HG03460 (cell line): Measurements from ENCODE around the gene RECQL5.

Experiments
- ATAC-seq: cut with Tn5 transposase; IDR thresholded peaks from one replicate; pipeline ENCODE4 v1.9.1; 2021; ENCODE audit not compliant: unreplicated experiment

The RECQL5 gene

DNA sequence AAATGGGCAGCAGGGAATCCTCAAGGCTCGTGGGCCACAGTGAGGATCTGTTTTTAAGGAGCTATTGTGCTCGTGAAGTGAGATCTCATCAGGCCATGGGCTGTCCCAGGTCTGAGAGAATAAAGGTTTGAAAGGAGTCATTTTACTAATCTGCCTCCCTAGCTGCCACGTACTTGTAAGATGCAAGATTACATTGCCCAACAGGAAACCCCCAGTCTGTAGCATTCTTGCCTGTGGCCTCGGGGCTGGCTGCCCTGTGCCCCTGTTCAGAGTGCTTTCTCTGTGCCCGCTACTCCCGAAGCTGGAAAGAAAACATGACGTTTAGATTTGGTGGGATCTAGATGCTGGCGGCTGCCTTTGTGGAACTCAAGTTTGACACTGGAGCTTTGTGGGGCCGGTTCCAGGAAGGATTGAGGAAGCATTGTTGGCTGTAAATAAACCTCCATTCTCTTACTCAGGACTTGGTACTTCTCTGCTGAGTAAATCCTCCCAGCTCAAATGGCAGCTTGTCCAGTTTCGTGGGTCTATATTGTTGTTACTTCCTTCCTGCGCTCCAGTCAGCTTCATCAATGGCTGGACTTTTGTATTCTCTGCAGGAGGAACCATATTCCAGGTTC is 21.4 kb upstream of the RECQL5 start:
- no peak for ATAC-seq

DNA sequence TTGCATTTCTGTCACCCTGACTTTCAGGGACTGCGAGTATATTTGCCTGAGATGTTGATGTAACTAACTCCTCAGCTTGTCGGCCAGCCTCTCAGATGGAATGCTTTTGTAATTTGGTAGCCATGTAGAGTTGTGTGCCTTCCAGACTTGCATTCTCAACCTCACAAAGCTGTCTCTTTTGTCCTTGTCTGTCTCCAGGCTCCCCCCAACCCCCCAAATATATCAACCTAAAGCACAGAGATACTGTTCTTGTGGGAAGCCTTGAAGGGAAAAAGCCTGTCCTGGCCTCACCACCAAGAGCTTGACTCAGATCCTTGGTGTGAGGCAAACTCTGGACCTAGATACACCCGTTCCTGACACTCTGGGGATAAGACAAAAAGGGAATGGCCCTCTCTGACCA is 18.5 kb upstream of the RECQL5 start:
- no peak for ATAC-seq

DNA sequence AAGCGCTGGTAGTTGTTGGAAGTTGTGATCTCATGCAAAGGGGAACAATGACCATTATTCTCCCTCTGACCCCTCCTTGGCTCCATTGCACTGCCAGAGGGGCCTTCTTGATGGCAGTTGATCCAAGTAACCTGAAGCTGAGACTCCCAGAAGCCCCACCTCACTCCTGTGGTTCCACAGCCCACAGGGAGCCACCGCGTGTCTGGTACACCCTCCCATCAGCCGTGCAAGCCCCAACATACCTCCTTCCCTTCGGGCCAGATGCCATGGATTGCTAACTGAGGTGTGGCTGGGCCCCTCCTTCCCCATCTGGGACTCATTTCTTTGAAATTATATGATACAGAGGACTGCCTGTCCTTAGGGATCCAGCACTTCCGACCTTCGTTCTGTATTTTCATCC is 18.0 kb upstream of the RECQL5 start:
- no peak for ATAC-seq

DNA sequence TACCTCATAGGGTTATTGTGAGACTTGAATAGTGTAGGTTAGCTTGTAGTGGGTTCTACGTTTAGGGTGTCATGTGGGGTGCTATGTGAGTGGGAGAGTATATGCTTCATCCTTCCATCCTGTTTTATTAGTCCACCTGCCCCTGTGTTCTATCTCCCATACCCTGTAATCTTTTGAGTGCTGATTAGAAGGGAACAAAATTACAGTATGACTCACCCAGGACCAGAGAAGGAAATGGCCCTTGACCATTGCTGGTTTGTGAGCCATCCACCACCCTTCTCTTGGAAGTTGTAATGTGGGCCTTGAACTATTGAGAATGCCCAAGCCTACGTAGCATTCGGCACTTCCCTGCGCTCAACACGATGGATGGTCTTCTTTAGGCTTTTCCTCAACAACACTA is 17.3 kb upstream of the RECQL5 start:
- no peak for ATAC-seq

DNA sequence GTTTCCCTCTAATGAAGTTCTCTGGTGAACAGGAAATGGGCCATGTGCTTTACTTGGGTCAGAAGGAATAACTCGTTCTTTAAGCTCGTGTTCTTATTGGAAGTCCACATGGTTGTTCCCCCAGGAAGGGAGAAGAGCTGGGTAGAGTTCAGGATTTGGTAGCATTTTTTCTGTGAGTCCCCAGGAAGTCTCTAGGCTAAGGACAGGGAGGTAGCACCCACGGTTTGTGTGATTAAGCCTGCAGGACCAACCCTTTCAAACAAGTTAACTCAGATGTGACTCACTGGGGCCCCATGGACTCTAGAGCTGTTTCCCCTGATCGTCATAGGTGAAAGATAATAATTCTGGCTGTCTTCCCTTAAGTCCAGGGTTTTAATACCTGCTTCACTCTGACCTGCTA is 16.6 kb upstream of the RECQL5 start:
- no peak for ATAC-seq

DNA sequence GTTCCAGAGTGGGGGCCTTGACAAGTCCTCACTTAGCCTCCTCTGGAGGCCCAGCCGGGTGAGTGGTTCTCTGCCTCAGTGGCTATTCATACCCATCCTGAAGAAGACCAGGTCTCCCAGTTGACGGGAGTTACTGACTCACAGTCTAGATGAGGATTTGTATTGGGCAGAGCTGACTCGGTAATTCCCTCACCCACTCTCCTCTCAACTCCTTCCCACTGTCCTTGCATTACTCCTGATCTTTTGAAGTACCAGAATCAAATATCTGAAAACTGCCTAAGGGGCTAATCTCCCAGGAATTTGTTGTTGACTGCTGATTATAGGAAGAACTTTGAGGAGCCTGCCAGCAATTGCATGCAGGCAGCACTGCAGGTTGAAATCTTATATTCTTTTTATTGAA is 14.3 kb upstream of the RECQL5 start:
- no peak for ATAC-seq

DNA sequence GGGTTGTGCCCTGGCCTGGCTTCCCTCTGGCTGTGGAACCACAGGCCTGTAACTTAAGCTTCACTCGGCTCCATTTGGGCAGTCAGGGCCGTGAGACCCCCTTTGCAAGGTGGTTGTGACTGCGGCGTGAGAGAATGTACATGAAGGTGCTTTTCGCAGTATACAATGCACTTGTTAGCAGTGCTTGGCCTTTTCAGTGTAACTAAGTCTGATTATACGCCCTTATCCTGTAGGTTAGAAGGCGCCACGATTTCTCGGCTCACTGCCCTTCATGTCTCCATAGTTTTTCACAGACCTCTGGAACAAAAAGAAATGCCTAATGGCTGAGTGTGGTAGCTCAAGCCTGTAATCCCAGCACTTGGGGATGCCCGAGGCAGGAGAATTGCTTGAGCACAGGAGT is 13.5 kb upstream of the RECQL5 start:
- ATAC-seq, result no peak

DNA sequence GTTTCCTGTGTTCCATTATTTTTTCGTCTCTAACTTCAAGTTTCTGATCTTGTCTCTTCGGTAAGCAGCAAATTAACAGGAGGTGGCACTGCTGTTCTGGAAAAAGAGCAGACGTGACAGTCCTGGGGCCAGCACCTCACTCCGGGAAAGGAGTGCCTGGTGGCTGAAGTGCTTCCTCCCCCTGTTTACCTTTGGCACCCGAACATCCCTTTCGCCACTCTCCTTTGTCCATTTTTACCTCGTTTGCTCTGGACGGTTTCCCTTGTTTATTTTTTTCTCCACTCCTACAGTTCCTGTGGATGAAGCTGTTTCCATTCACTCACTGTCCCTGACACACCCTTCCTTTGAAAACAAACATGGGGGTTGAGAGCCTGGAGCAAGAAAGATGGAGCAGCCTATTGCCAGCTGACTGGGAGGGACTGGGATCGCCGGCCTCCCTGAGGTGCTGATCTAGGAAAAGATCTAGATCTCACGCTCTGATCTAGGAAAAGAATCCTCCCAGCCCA is 12.8 kb upstream of the RECQL5 start:
- ATAC-seq, result no peak

DNA sequence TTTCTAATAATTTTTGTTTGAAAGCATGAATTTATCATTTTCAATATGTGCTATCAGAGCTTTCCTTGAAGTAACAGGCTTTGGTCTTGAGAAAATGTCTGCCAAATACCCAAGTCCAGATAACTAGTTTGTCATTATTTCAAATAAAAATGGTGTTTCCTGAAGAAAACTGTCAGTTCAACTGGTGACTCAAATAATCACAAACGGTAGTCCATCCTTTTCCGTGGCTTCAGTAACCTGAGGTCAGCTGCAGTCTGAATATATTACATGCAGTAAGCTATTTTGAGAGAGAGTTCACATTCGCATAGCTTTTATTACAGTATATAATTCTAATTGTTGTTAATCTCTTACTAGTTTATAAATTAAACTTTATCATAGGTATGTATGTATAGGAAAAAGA is 9.5 kb upstream of the RECQL5 start:
- ATAC-seq, result no peak

DNA sequence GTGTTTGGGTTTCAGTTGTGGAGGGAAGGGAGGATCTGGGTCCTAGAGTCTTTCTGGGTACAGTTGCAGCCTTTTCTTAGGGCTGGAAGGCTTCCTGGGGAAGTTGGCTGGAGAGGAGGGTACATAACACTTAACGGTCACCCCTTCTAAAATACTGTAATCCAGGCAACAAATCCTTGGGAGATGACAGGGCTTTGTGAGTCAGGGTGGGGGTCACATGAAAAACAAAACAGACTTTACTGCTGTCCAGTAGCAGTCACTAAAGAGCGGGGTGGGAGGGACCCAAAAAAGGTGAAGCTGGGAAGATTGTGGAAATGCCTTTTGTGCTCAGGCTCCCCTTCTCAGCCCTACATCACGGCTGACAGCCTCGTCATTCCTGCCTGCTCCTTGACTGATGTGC is 6.5 kb upstream of the RECQL5 start:
- no peak for ATAC-seq

DNA sequence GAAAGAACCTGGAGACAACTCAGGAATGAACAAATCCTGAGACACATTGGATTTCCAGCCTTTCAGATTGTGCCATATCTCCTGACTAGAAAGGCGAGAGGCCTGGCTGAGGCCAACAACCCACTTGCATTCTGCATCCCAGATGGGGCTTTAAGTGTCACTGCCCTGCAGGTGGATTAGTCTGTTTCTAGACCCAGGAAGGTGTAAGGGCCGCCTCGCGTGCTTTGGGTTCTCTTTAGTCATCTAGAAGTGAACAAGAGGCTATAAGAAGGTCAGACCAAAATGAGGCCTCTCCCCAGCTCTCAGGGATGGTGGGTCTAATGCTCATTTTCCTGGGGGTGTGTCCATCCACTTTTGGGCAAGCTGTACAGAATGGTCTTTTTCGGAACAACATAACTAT is 5.1 kb upstream of the RECQL5 start:
- ATAC-seq, result no peak

DNA sequence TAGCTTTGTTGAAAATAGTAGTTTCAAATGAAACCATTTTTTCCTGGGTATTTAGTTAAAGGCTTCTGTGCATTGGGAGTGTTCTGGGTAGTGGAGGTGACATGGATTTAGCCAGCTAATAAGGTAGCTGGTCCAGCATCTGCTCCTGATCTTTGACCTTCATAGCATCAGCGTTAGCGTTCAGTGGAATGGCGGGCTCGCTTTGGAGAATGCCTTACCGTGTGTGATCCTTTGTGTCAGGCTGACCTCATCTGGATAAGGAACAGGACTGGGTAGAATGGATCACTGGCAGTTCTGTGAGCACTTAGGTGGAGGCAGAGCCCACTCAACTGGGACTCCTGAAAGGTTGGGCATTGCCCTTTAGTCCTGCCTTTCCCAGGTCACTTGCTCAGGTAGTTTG is 3.9 kb upstream of the RECQL5 start:
- no peak for ATAC-seq

DNA sequence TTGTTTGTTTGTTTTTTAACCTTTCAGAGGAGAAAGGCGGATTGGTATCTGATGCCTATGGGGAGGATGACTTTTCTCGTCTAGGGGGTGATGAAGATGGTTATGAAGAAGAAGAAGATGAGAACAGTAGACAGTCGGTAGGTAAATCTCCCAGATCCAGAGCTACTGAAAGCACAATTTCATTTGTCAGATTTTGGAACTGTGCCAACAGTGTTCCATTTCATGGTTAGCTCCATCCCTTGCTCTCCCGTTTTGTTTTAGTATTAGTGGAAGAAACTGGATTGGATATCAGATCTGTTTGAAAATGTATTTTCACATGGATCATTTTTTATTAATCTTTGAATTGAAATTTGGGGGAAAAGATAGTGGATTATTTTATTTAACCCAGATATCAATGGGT is 1.5 kb upstream of the RECQL5 start:
- ATAC-seq, result no peak

DNA sequence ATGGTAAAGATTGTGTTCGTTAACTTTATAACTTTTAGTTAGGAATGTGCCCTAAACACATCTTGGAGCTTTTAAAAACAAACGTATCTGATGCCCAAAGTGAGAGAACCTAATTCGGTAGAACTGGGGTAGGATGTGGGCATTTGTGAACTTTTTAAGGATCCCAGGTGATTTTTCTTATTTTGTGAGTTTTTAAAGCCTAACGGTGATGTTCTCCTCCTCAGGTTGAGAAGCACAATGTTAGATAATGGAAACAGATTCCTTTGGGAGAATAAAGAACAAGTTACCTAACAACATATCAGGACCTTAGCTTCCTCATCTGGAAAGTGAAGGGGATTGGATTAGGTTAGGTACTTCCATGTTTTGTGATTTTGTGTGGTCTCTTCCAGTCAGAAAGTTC is 871 bp upstream of the RECQL5 start:
- ATAC-seq, result no peak

DNA sequence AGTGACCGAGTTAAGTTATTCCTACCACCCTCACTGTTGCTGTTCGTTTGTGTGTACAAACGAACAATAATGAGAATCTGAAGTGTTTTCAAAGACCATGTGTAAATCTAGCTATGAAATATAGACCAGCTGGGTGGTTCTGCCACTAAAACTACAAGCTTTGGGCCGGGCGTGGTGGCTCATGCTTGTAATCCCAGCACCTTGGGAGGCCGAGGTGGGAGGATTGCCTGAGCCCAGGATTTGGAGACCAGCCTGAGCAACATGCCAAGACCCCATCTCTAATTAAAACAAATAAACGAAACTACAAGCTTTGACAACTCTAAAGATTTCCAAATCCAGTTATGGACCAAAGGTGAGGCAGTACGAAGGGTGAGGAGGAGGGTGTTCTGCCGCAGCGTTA is 973 bp downstream of the RECQL5 start:
- no peak for ATAC-seq

DNA sequence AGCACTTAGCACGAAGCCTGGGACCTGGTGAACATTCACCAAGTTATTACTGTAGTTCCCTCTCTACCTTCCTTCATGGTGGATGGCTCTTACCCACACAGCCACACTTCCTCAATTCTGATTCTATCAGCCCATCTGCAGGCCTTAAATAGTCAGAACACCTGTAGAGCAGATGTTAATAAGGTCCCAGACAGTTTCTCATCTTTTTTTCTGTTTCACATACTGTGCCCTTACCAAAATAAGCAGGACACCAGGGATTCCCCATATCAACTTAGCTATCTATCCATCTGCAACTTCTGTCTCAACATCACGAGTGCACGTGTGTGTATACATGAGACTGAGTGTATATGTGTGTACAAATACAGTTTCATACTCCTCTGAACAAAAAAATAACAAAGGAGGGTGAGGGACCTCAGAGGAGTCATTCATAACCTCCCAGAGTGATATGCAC is 2.8 kb downstream of the RECQL5 start:
- peak; percentile 64 for ATAC-seq

DNA sequence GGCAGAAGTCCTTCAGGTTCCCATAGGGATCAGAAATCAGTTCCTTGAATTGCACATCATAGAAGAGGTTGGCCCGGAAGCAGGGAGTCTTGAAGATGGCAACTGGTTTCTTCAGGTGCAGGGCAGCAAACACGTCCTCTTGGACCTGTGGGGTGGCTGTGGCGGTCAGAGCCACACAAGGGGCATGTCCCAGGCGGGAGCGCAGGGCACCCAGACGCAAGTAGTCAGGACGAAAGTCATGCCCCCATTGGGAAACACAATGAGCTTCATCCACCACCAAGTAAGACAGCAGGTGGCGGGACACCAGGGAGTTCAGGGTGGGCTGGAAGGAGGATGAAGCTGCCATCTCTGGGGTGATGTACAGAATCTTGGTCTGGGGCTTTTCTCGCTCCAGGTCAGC is 4.4 kb downstream of the RECQL5 start:
- no peak for ATAC-seq

DNA sequence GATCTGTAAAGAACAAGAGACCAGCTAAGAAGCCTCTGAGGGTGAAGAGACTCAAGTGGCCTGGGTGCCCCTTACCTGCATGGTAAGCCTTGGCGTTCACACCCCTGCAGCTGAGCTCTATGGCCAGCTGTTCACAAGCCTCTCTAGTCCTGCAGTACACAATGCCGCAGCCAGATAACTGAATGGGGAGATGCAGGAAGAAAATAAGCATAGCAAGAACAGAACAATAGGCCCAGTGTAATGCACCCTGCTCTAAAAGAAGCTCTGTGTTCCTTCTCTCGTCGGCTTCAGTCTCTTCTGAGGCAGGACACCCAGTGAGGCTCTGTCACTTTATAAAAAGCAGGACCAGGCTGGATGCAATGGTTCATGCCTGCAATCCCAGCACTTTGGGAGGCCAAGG is 5.4 kb downstream of the RECQL5 start:
- no peak for ATAC-seq

DNA sequence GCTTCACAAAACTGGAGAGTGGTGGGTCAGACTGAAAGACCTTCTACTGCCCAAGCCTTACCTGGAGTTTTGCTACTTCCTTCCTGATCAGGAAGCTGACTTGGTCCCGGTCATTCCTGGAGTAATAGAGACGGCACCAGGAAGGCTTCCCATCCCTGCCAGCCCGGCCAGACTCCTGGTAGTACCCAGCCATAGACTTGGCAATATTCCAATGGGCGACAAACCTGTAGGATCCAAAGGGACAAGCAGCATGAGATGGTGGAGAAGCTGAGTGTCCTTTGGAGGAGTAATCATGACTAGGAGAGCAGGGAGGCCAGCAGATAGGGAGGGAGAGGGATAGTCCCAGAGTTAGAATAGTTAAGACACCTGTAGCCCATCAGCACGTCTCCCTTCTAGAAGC is 8.7 kb downstream of the RECQL5 start:
- no peak for ATAC-seq

DNA sequence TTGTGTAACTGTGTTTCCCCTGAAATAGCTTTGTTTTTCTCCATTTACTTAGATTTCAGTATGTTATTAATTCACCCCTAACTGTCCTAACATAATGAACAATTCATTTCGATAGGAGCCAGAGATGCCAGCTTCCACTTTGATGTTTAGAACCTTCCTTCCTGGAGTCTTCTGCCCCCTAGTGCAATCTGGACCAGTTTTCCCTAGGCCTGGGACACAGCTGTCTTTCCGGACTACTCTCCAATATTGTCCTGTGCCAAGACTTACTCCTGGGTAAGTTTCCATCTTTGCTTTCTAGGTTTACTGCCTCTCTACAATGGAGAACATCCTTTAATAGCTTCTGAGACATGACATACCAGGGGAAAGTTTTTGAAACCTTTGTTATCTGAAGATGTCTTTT is 12.8 kb downstream of the RECQL5 start:
- ATAC-seq, result no peak

DNA sequence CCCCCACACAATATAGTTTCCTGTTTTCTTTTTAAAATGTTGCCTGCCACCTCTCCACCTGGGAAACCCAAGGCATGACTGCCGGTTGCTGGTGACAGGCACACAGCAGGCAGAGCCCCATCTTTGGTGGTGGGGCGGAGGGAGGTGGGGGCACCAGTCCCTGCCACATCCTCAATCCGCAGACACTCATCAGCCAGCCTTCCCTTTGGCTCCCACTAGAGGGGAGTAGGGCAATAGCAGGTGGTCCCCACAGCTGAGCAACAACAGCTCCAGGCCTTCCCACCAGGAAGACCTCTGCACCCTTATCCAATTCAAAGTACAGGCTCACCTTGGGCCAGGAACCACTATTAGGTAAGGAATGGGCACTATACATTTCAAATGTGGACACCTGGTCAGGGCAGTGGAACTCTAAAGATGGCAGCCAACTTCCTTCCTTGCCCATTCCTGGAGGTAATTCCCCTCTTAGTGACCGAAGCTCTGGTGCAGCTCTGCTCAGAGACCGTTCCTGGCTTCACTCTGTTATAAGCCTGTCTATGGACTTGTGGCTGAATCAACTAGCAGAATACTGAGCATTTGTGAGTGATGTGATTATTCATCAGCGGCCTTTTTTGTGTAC is 13.9 kb downstream of the RECQL5 start:
- no peak for ATAC-seq

DNA sequence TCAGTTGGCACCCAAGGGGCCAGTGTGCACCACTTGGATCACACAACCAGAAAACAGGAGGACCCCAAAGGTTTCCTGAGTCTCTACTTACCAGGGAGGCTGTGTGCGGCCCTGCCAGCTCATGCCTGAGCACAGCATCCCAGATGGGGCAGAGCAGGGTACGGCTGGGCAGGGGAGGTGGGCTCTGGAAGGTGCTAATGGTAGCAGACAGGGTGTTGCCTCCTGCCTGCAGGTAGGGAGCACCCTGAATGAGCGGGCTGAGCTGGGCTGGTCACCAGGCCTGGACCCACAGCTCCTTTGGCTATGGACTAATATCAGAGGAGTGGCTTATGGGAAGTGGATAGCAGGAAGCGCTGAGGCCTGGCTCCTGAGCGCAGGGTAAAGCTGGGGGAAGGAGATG is 14.6 kb downstream of the RECQL5 start:
- no peak for ATAC-seq

DNA sequence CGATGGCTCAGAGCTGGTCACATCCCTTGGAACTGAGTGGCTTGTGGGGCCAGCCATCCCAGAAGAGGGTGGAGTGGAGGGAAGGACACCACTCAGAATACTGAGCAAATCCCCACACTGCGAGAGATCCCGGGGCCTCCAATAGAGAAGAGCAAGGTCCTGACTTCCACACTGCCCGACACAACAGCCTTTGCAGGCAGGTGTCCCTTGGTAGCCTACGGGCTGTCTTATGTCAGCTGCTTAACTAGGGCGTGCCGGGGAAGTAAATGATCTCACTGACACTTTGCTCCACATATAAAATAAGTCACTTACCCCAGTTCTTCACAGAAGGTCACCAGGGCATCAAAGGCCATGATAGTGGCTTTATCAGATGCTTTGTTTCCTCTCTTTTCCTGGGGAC is 16.1 kb downstream of the RECQL5 start:
- ATAC-seq, result no peak
